GM08714 (cell line): ENCODE measurements around the gene SSBP4.
A peak's percentile ranks its signal among the peaks of the same experiment; 100 is the strongest.

ENCODE experiments used
- H3K4me3 ChIP-seq: fragments of 200-500 bp; sonication (Bioruptor generic); 2 replicates; pipeline ENCODE4 v1.5.1; 2014; ENCODE audit warnings: mild to moderate bottlenecking, low read length, inconsistent platforms
- ZNF274 ChIP-seq: IDR thresholded peaks from 2 replicates; pipeline ENCODE4 v1.6.1; 2012; ENCODE audit warnings: mild to moderate bottlenecking, low read depth, low read length

SSBP4 gene

DNA sequence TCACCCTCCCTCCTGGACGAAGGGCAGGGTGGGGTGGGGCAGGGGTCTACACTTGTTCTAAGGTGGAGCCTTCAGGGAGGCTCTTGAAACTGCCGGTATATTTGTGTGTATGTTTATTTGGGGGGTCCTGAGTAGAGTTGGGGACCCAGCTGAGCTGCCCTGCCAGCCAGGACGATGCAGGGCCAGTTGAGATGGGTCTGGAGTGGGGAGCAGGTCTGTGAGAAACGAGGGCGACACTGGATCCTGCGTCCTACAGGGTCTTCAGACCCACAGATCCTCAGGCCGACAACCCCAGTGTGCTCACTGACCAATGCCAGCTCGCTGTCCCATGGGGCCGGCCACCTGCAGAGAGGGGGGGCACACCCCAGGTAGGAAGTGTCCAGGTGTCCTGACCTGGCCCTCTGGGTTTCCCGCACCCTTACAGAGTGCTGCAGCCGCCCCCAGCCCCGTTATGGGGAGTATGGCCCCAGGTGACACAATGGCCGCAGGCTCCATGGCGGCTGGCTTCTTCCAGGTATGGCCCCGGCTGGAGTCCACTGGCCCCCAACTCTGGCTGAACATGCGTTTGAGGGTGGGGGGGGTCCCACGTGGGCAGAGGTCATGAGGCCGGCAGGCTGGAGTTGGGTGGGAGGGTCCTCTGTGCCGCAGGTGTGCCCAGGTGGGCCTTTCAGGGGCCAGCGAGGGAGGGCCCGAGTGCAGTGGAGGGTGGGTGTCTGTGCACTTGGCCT is 11.4 kb downstream of the SSBP4 start:
- no peak overlapping the region for H3K4me3 ChIP-seq
- TF ChIP-seq ZNF274 = no peak

DNA sequence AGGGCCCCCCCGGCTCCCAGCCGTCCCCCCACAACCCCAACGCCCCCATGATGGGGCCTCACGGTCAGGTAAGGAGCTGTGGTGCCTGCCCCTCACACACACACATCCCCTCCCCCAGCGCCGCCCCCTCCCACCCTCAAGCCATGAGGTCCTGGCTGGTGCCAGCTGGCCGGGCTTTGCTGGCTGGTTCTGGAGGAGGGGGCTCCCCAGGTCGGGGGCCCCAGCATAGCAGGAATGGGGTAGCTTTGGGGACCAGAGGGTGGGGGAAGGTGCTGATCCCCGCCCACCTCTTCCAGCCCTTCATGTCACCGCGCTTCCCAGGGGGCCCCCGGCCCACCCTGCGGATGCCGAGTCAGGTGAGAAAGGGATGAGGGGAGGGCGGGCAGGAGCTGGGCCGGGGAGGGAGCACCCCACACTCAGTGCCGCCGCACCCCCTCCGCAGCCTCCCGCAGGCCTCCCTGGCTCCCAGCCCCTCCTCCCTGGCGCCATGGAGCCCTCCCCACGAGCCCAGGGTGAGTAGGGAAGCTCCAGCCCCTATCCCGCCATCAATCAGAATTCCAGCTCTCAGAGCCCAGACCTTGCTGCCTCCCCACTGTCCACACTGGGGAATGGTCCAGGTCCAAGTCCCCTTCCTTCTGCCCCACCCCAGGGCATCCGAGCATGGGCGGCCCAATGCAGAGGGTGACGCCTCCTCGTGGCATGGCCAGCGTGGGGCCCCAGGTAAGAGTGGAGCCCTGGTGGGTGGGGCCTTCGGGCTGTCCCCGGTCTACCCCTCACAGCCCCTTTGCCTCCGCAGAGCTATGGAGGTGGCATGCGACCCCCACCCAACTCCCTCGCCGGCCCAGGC is 12.4 kb downstream of the SSBP4 start:
- no peak for TF ChIP-seq ZNF274

GRCh38 chr19:18432275-18433014 is 13.2 kb downstream of the SSBP4 start:
- peak overlapping the region; percentile 54; the same call in 1 of the 2 replicates for H3K4me3 ChIP-seq
- TF ChIP-seq ZNF274 = no peak

More for the DNA sequence above, 12.4 kb downstream of the SSBP4 start:
- no peak overlapping the region for H3K4me3 ChIP-seq

DNA sequence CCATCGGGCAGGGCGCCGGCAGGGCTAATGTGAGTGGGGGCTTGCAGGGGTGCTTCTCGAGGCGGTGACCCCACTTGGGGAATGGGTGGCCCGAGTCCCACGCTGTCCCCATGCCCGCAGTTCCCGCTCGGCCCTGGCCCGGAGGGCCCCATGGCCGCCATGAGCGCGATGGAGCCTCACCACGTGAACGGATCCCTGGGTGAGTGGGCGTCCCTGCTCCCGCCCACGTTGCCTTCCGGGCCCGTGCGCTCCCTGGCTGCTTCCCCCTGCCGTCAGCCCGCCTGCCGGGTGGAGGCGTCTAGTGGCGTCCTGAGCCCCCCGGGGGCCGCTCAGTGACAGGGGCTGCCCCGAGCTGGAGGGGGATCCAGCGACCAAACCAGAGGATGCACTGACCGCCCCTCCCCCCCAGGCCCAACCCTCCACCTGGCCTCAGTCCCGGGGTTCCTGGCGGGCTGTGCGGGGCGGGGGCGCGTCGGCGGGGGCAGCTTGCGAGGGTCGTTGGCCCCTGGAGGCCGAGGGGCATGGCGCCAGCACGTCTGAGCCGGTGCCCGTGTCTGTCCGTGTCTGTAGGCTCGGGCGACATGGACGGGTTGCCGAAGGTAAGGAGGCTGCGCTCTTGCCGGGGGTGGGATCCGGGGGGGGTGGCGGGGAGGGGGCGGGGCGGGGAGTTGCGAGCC is 14.0 kb downstream of the SSBP4 start:
- TF ChIP-seq ZNF274 = no peak
- peak overlapping the region; percentile 54; the same call in 1 of the 2 replicates for H3K4me3 ChIP-seq

DNA sequence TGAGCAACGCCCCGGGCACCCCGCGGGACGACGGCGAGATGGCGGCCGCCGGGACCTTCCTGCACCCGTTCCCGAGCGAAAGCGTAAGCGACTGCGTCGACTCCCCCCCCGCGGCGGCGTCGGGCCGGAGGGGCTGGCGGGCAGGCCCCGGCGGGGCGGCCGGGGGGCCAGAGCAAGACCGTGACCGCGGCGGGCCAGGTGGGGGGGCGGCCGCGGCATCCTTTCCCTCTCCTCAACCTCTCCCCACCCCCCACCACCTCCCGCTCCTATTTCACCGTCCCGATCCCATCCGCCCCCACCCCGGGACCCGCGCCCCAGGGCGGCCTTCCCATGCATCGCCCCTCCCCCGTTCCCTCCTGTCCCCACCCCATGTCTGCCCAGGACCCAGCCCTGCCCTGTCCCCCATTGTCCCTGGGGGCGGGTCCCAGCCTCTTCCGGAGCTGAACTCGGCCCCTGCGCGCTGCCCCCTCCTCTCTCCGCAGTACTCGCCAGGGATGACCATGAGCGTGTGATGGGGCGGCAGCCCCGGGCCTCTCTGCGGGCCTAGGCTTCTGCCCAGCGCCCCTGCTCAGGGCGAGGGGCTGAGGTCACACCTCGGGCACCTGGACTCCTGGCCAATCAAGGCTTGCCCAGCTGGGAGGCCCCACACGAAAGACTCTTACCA is 14.7 kb downstream of the SSBP4 start:
- peak overlapping the region; percentile 13; the same call in 1 of the 2 replicates for H3K4me3 ChIP-seq
- TF ChIP-seq ZNF274 = no peak

GRCh38 chr19:18434411-18435175 is 15.4 kb downstream of the SSBP4 start:
- TF ChIP-seq ZNF274 = no peak
- no peak overlapping the region for H3K4me3 ChIP-seq

DNA sequence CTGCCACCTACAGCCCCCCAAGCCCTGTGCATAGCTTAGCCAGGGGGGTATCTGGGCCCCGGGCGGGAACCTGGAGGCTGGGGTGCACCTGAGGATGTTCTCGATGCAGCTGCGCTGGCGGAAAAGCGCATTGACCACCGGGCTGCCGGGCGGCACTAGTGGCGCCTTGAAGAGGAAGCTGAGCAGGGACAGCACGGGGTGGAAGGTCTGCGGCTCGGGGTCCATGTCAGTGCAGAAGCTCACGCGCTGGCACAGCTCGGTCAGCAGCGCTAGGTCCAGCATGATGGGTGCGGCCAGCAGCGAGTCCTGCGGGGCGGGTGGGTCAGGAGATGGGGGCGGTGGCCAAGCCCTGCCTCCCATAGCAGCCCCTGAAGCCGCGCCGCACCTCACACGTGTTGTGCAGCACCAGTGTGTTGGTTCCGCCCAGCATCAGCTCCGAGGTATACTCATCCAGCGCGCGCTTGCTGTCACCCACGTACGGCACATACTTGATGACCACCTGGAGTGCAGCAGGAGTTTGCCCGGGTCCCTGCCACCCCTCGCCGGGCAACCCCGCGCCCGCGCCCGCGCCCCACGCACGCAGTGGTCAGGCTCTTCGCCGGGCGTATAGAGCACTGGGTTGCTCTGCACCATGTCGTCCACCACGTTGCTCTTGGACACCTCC is 16.1 kb downstream of the SSBP4 start:
- TF ChIP-seq ZNF274 = no peak

DNA sequence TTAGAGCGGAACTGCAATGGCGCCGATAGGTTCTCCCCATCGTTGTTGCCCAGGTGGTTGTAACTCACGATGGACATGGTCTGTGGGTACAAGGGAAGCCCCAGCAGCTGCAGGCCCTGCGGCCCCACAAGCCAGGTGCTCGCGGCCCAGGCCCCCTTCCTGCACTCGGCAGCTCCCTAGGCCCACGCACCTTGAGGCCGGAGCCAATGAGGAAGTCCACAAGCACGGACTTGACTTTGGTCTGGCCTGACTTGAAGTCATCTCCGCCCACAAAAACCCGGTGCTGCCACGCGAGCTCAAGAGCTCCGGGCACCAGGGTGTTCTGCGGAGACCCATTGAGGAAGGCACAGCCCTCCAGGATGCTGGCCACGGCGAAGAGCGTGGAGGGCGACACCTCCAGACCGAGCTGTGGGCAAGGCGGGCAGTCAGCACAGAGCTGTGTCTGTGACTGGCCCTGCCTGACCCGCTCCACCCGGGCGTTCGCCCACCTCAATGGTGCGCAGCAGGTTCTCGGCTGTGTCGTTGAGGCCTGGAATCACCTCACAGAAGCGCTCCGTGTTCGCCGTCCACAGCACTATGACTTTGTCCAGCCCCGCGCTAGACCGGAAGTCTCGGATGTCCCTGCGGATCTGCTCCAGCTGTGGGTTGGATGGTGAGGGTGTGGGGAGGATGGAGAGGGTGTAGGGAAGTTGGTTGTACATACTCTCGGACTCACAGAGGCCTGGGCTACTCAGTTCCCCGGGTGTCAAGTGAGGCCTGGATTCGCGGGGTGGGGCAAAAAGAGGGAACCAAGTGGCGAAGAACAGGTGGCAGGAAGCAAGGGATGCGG is 16.9 kb downstream of the SSBP4 start:
- peak overlapping the region; percentile 45; the same call in 1 of the 2 replicates for H3K4me3 ChIP-seq
- no peak for TF ChIP-seq ZNF274

More for the DNA sequence above, 16.1 kb downstream of the SSBP4 start:
- no peak overlapping the region for H3K4me3 ChIP-seq

DNA sequence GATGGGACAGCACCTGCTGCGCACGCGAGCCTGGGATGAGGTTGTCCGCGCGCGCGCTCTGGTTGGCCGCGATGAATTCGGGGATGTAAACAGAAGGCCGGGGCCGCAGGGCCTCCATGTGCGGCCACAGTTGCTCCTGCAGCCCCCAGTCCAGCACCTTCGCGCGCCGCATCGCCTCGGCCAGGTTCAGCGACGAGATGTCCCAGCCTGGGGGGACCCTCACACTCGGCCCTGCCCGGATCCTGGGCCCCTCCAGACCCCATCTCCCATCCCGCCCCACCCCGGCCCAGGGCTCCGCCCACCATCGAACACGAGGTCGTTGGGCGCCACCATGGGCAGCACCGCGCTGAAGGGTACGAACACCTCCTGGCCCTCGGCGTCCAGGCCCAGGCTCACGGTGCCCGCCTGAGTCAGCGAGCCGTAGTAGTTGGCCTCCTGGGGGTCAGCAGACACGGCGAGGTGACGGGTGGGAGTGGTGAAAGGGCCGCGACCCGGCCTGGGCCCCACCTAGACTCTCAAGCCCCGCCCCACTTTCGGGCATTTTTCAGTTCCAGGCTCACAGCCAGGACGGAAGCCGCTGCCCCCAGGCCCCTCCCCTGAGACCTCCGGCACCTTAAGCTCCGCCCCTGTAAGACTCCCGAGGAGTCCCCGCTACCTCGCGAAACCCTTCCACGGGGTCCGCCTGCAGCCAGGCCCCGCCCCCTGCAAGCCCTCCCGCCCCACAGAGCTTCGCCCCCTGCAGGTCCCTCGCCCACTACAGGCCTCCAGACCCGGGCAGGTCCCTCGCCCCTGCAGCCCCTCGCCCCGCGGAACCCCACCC is 17.7 kb downstream of the SSBP4 start:
- H3K4me3 ChIP-seq = peak overlapping the region; percentile 45; the same call in 1 of the 2 replicates
- TF ChIP-seq ZNF274 = no peak

- TF ChIP-seq ZNF274 = no peak
- peak within 1 kb of the TSS; percentile 58; the same call in 1 of the 2 replicates for H3K4me3 ChIP-seq
Measured at GRCh38 chr19:18437491-18438330, 18.5 kb downstream of the SSBP4 start, which contains the start of gene ISYNA1. TSS of gene ISYNA1 (minus strand) at chr19:18438133. CDS start at chr19:18437979, 154 bp downstream.
